Right atrium auricular region (tissue), 2 donors: ENCODE results near the gene SEPTIN8. TPM values are rescaled to one million over a fixed set of nuclear protein-coding genes. Genes with fewer than 3 reads are reported as not detected.
"Not testable (repeated sequence)": the region's sequence is repeated elsewhere in the genome, so short reads cannot be mapped to it uniquely, and the experiment has no call there.

Experiments used
- DNase-seq: peaks from one replicate; pipeline ENCODE4 v3.0.0-alpha.2; 2019; ENCODE audit warnings: low spot score
- H3K27ac ChIP-seq, 2 donors: fragments of 200-600 bp; sonication (generic); 1 replicate in 1 of 2; 2 replicates in 1 of 2; pipeline ENCODE4 v1.5.1; 2016 to 2019
- H3K27me3 ChIP-seq, 2 donors: fragments of 200-600 bp; sonication (generic); one replicate each; pipeline versions ENCODE4 v1.5.1 to v1.6.0; 2017 to 2019
- H3K36me3 ChIP-seq: fragments of 200-600 bp; sonication (generic); one replicate; pipeline ENCODE4 v1.5.1; 2016
- H3K4me1 ChIP-seq, 2 donors: fragments of 200-600 bp; sonication (generic); one replicate each; pipeline versions ENCODE4 v1.5.1 to v1.6.0; 2017 to 2019
- H3K4me3 ChIP-seq, 2 donors: fragments of 200-600 bp; sonication (generic); 1 replicate in 1 of 2; 2 replicates in 1 of 2; pipeline ENCODE4 v1.5.1; 2017 to 2019; ENCODE audit warnings: mild to moderate bottlenecking in 1 of 2, moderate library complexity in 1 of 2
- H3K9me3 ChIP-seq, 2 donors: fragments of 200-600 bp; sonication (generic); one replicate each; pipeline ENCODE4 v1.5.1; 2019
- CTCF ChIP-seq, 2 donors: fragments of 200-600 bp; sonication (generic); IDR thresholded peaks; one replicate each; pipeline ENCODE4 v1.5.1; 2019; ENCODE audit warnings: antibody characterized with exemption in 2 of 2
- total RNA-seq, 2 donors: library from RNA; depleted of rRNA; stranded (reverse); fragments of >200 nt; gene quantifications; one replicate each; pipeline ENCODE4 v1.1.0, GENCODE V29; 2016

Gene SEPTIN8
- total RNA-seq, 2 donors from 2014 or later, result 21.1 to 24.8 TPM

DNA sequence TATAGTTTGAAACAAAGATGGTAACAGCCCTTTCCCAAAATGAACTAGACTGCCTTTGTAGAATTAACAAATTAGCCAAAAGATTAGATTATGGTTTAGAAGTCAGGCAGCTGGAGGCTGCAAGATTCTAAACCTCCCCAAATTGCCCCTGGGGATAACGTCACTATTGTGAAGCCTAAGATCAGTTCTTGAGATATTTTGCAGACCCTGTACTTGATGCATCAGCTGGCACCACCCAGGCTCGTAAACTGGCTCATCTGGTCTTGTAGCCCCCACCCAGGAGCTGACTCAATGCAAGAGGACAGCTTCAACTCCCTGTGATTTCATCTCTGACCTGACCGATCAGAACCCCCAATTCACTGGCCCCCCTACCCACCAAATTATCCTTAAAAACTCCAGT lies 31.8 kb upstream of the SEPTIN8 start:
- Histone ChIP-seq H3K27ac (no peak overlapping the region), H3K9me3 (no peaks in the 10 kb centered on the region), H3K36me3 (no peaks in the 10 kb centered on the region), H3K4me3 (no peak overlapping the region), H3K4me1 (peaks cover 0 to 11% of the 10 kb centered on the region in 2 donors), H3K27me3 (peaks cover 12 to 19% of the 10 kb centered on the region in 2 donors)
- TF ChIP-seq CTCF (IDR thresholded peaks at IDR 0.05), result no peak
- DNase-seq, result no peak

GRCh38 chr5:132808448-132808847 lies 31.4 kb upstream of the SEPTIN8 start:
- Histone ChIP-seq H3K27ac (no peak overlapping the region), H3K4me3 (no peak overlapping the region), H3K36me3 (no peaks in the 10 kb centered on the region), H3K27me3 (peaks cover 10 to 16% of the 10 kb centered on the region in 2 donors), H3K9me3 (no peaks in the 10 kb centered on the region), H3K4me1 (peaks cover 0 to 7% of the 10 kb centered on the region in 2 donors)
- DNase-seq, result no peak
- no peak for TF ChIP-seq CTCF (IDR thresholded peaks at IDR 0.05)

DNA sequence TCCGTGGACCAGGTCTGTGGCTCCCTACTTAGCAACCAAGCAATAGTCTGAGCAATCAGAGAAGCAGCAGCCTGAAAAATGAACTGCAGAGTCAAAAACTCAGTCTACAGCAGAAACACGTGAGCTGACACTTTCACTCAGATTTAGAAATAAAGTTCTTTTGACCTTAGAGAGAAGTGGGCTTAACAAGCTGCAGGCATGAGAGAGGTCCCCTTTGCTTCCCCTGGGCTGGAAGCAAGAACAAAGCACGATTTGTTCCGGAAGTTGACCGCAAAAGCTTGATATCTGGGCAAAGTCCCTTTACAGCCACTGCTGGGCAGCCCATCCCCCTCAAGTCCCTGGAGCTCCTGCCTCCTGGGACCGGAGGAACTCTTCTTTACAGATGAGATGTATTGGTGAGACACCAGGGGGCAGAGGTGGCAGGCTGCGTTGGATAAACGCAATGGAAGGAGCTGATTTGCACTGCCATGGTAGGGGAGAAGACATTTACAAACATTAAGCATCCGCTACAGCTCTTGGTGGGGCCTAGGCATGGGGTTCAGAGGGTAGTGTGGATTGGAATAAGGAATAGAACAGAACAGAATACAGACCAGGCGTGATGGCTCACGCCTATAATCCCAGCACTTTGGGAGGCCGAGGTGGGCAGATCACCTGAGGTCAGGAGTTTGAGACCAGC lies 30.3 kb upstream of the SEPTIN8 start:
- H3K9me3 ChIP-seq, result no peaks in the 10 kb centered on the region
- H3K36me3 ChIP-seq, result no peaks in the 10 kb centered on the region
- H3K4me3 ChIP-seq, result no peak overlapping the region
- H3K27me3 ChIP-seq, result peaks cover 10 to 15% of the 10 kb centered on the region in 2 donors
- H3K27ac ChIP-seq, result no peak overlapping the region
- H3K4me1 ChIP-seq, result no peaks in the 10 kb centered on the region
- no peak for DNase-seq
- TF ChIP-seq CTCF (IDR thresholded peaks at IDR 0.05), result no peak

DNA sequence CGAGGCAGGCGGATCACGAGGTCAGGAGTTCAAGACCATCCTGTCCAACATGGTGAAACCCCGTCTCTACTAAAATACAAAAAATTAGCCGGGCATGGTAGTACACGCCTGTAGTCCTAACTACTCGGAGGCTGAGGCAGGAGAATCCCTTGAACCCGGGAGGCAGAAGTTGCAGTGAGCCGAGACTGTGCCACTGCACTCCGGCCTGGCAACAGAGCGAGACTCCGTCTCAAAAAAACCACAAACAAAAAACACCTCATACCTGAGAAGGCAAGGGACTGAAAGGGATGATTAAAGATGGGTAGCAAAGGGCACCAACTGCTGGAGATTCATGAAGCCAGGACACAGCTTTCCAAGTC lies 29.7 kb upstream of the SEPTIN8 start:
- H3K27me3 ChIP-seq, result not testable (repeated sequence)

DNA sequence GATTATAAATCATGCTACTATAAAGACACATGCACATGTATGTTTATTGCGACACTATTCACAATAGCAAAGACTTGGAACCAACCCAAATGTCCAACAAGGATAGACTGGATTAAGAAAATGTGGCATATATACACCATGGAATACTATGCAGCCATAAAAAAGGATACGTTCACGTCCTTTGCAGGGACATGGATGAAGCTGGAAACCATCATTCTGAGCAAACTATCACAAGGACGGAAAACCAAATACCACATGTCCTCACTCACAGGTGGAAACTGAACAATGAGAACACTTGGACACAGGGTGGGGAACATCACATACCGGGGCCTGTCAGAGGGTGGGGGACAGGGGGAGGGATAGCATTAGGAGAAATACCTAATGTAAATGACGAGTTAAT lies 28.8 kb upstream of the SEPTIN8 start:
- not testable (repeated sequence) for H3K27me3 ChIP-seq, H3K4me1 ChIP-seq, H3K9me3 ChIP-seq, H3K4me3 ChIP-seq, H3K27ac ChIP-seq, DNase-seq, H3K36me3 ChIP-seq

More for the DNA sequence above, 29.7 kb upstream of the SEPTIN8 start:
- not testable (repeated sequence) for H3K9me3 ChIP-seq, H3K27ac ChIP-seq, H3K36me3 ChIP-seq, H3K4me3 ChIP-seq, DNase-seq, H3K4me1 ChIP-seq

DNA sequence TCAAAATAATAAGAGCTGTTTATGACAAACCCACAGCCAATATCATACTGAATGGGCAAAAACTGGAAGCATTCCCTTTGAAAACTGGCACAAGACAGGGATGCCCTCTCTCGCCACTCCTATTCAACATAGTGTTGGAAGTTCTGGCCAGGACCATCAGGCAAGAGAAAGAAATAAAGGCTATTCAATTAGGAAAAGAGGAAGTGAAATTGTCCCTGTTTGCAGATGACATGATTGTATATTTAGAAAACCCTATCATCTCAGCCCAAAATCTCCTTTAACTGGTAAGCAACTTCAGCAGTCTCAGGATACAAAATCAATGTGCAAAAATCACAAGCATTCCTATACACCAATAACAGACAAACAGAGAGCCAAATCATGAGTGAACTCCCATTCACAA lies 27.2 kb upstream of the SEPTIN8 start:
- DNase-seq, H3K9me3 ChIP-seq, H3K27me3 ChIP-seq: not testable (repeated sequence)

GRCh38 chr5:132802685-132803066 lies 25.6 kb upstream of the SEPTIN8 start:
- not testable (repeated sequence) for H3K4me1 ChIP-seq, H3K27me3 ChIP-seq, H3K36me3 ChIP-seq, DNase-seq, H3K27ac ChIP-seq, H3K4me3 ChIP-seq, H3K9me3 ChIP-seq

More for the DNA sequence above, 27.2 kb upstream of the SEPTIN8 start:
- H3K27ac ChIP-seq, H3K4me3 ChIP-seq, H3K4me1 ChIP-seq, H3K36me3 ChIP-seq: not testable (repeated sequence)

GRCh38 chr5:132802044-132802684 lies 25.1 kb upstream of the SEPTIN8 start:
- Histone ChIP-seq H3K4me1 (no peaks in the 10 kb centered on the region), H3K27me3 (no peaks in the 10 kb centered on the region), H3K36me3 (no peaks in the 10 kb centered on the region), H3K9me3 (no peaks in the 10 kb centered on the region), H3K4me3 (no peak overlapping the region), H3K27ac (no peak overlapping the region)
- DNase-seq, result no peak
- no peak for TF ChIP-seq CTCF (IDR thresholded peaks at IDR 0.05)
